ENCODE data around the gene ALDH1A1.

- TF ChIP-seq CTCF (conservative IDR thresholded peaks at IDR 0.05): no peak
- TF ChIP-seq EZH2 (IDR thresholded peaks at IDR 0.05; ENCODE audit: low read depth): no peak
Measured at GRCh38 chr9:72947984-72948465, 4.8 kb downstream of the ALDH1A1 start.

Data from PC-9 (cell line).